Caco-2 (cell line): Measurements from ENCODE around the gene GREB1. TPM values are rescaled to one million over a fixed set of nuclear protein-coding genes. Genes with fewer than 3 reads are reported as not detected.

ENCODE experiments used
- BruUV-seq: library from RNA; stranded (reverse); fragments of 400-500 nt; replicated peaks from 2 replicates; lab custom pipeline; 2021; lab: Mats Ljungman, UMichigan
- CTCF ChIA-PET: fragments of 300-600 bp; sonication (Branson Sonifier 250); formaldehyde crosslinking; loops from one replicate; lab custom pipeline; 2022; ENCODE audit warnings: antibody characterized with exemption; lab: Charles Lee
- POLR2A ChIA-PET: fragments of 300-600 bp; sonication (Branson Sonifier 250); formaldehyde crosslinking; loops from one replicate; lab custom pipeline; 2022; ENCODE audit warnings: antibody characterized with exemption; lab: Charles Lee
- DNase-seq, 2 experiments: peaks; one replicate each; pipeline versions ENCODE4 v3.0.0 to v3.0.0-alpha.2; 2020 to 2022
- H3K27me3 ChIP-seq: replicated peaks from 2 replicates; pipeline ENCODE4 v1.6.0; 2011; ENCODE audit warnings: low read length; ENCODE audit not compliant: control insufficient read depth, insufficient read depth
- H3K36me3 ChIP-seq: 2 replicates; pipeline ENCODE4 v1.5.1; 2011; ENCODE audit warnings: low read length; ENCODE audit not compliant: control insufficient read depth, insufficient read depth
- H3K4me1 ChIP-seq: fragments of 250-450 bp; sonication (Bioruptor Pico); 2 replicates; pipeline ENCODE4 v1.5.1; 2020; ENCODE audit warnings: mild to moderate bottlenecking
- H3K4me3 ChIP-seq: 2 replicates; pipeline ENCODE4 v1.5.1; 2011; ENCODE audit warnings: low read depth, mild to moderate bottlenecking, control low read depth, low read length
- H3K9me3 ChIP-seq: fragments of 250-450 bp; sonication (Bioruptor Pico); 2 replicates; pipeline ENCODE4 v1.5.1; 2020; ENCODE audit warnings: mild to moderate bottlenecking, moderate library complexity
- H3K27ac Mint-ChIP-seq: one replicate; pipeline ENCODE4 v1.8.0; 2022; ENCODE audit warnings: mixed read lengths; ENCODE audit not compliant: unreplicated experiment
- H3K27me3 Mint-ChIP-seq: one replicate; pipeline ENCODE4 v1.8.0; 2022; ENCODE audit warnings: mixed read lengths; ENCODE audit not compliant: insufficient read depth, unreplicated experiment
- H3K36me3 Mint-ChIP-seq: one replicate; pipeline ENCODE4 v1.8.0; 2022; ENCODE audit warnings: mild to moderate bottlenecking, mixed read lengths; ENCODE audit not compliant: insufficient read depth, unreplicated experiment
- H3K4me1 Mint-ChIP-seq: one replicate; pipeline ENCODE4 v1.8.0; 2022; ENCODE audit warnings: low read depth, mixed read lengths; ENCODE audit not compliant: unreplicated experiment
- H3K4me3 Mint-ChIP-seq: one replicate; pipeline ENCODE4 v1.8.0; 2022; ENCODE audit warnings: mild to moderate bottlenecking, moderate library complexity, mixed read lengths; ENCODE audit not compliant: unreplicated experiment
- H3K9me3 Mint-ChIP-seq: one replicate; pipeline ENCODE4 v1.8.0; 2022; ENCODE audit warnings: mixed read lengths; ENCODE audit not compliant: unreplicated experiment
- CTCF ChIP-seq, 2 experiments: fragments of 200-600 bp in 1 of 2; IDR thresholded peaks; 1 replicate in 1 of 2; 2 replicates in 1 of 2; pipeline versions ENCODE4 v1.5.1 to v1.8.0; 2011 to 2022; ENCODE audit warnings: antibody characterized with exemption in 1 of 2, control low read depth in 1 of 2, inconsistent platforms in 1 of 2, low read depth in 1 of 2, low read length in 1 of 2, mild to moderate bottlenecking in 1 of 2, moderate library complexity in 1 of 2; ENCODE audit not compliant: insufficient read depth in 1 of 2, severe bottlenecking in 1 of 2, unreplicated experiment in 1 of 2
- intact Hi-C: fragments of 100-400 bp; cut with micrococcal nuclease; formaldehyde crosslinking; loops from one replicate; pipeline ENCODE4 v1.10.0; 2022; ENCODE audit not compliant: unreplicated experiment
- total RNA-seq: library from RNA; stranded (reverse); gene quantifications from 2 replicates; pipeline ENCODE4 v1.2.3, GENCODE V29; 2022

The GREB1 gene
- total RNA-seq, 1 experiment from 2014 or later: 2.4 TPM

GRCh38 chr2:11656252-11656651 is 122.4 kb downstream of the GREB1 start:
- Histone ChIP-seq H3K9me3 (no peaks in the 10 kb centered on the region), H3K27me3 (no peaks in the 10 kb centered on the region), H3K4me3 (no peak overlapping the region), H3K4me1 (peaks cover 30% of the 10 kb centered on the region), H3K36me3 (no peaks in the 10 kb centered on the region)
- no peaks in the 10 kb centered on the region for H3K36me3 Mint-ChIP-seq
- intact Hi-C loops: no loop called here
- no peak for TF ChIP-seq CTCF (IDR thresholded peaks at IDR 0.05; ENCODE audit: insufficient read depth in 1 of 2, low read depth in 1 of 2, low read length in 1 of 2, severe bottlenecking in 1 of 2, unreplicated experiment in 1 of 2)
- DNase-seq: no peak
- POLR2A ChIA-PET: no interaction called here
- no peak overlapping the region for H3K27ac Mint-ChIP-seq
- H3K27me3 Mint-ChIP-seq: peaks cover 1% of the 10 kb centered on the region
- peaks cover 12% of the 10 kb centered on the region for H3K4me1 Mint-ChIP-seq
- CTCF ChIA-PET: no interaction called here
- no TSS peak for BruUV-seq
- no peaks in the 10 kb centered on the region for H3K9me3 Mint-ChIP-seq
- no peak overlapping the region for H3K4me3 Mint-ChIP-seq

GRCh38 chr2:11656671-11657101 is 122.8 kb downstream of the GREB1 start:
- intact Hi-C loops: no loop called here
- no TSS peak for BruUV-seq
- peaks cover under 1% of the 10 kb centered on the region for H3K9me3 Mint-ChIP-seq
- no peak overlapping the region for H3K27ac Mint-ChIP-seq
- no peak overlapping the region for H3K4me3 Mint-ChIP-seq
- no peaks in the 10 kb centered on the region for H3K9me3 ChIP-seq
- DNase-seq: peak; percentile 54 to 70
- no peaks in the 10 kb centered on the region for H3K36me3 ChIP-seq
- TF ChIP-seq CTCF (IDR thresholded peaks at IDR 0.05; ENCODE audit: insufficient read depth in 1 of 2, low read depth in 1 of 2, low read length in 1 of 2, severe bottlenecking in 1 of 2, unreplicated experiment in 1 of 2): no peak
- no peaks in the 10 kb centered on the region for H3K36me3 Mint-ChIP-seq
- no peak overlapping the region for H3K4me3 ChIP-seq
- H3K27me3 ChIP-seq: no peaks in the 10 kb centered on the region
- peaks cover 30% of the 10 kb centered on the region for H3K4me1 ChIP-seq
- POLR2A ChIA-PET: no interaction called here
- CTCF ChIA-PET: no interaction called here
- H3K27me3 Mint-ChIP-seq: no peaks in the 10 kb centered on the region
- H3K4me1 Mint-ChIP-seq: peaks cover 12% of the 10 kb centered on the region

- DNase-seq: peak in 1 of 2 experiments; percentile 19
- Mint-ChIP-seq H3K27me3 (no peaks in the 10 kb centered on the region), H3K9me3 (peaks cover 6% of the 10 kb centered on the region), H3K27ac (no peak overlapping the region), H3K36me3 (no peaks in the 10 kb centered on the region), H3K4me3 (no peak overlapping the region), H3K4me1 (peaks cover 12% of the 10 kb centered on the region)
- CTCF ChIA-PET: no interaction called here
- Histone ChIP-seq H3K27me3 (no peaks in the 10 kb centered on the region), H3K36me3 (no peaks in the 10 kb centered on the region), H3K9me3 (no peaks in the 10 kb centered on the region), H3K4me1 (peaks cover 30% of the 10 kb centered on the region), H3K4me3 (no peak overlapping the region)
- POLR2A ChIA-PET: no interaction called here
- intact Hi-C loops: no loop called here
- no peak for TF ChIP-seq CTCF (IDR thresholded peaks at IDR 0.05; ENCODE audit: insufficient read depth in 1 of 2, low read depth in 1 of 2, low read length in 1 of 2, severe bottlenecking in 1 of 2, unreplicated experiment in 1 of 2)
- BruUV-seq: no TSS peak
These were observed 123.3 kb downstream of the GREB1 start for GRCh38 chr2:11657195-11657594.
